Inflammatory macrophage treated with lipopolysaccharide for 4 hours (primary cell): ENCODE measurements around the gene C1S.
"Not testable (repeated sequence)": the region's sequence is repeated elsewhere in the genome, so short reads cannot be mapped to it uniquely, and the experiment has no call there.

Experiments used
- DNase-seq: peaks from one replicate; pipeline ENCODE4 v3.0.0-alpha.2; 2020

The C1S gene

GRCh38 chr12:7047306-7047705, 13.2 kb upstream of the C1S start:
- DNase-seq: peak; percentile 13

GRCh38 chr12:7049445-7049951, 11.0 kb upstream of the C1S start:
- not testable (repeated sequence) for DNase-seq

GRCh38 chr12:7049973-7050372, 10.5 kb upstream of the C1S start:
- not testable (repeated sequence) for DNase-seq

- DNase-seq: no peak
Observed at GRCh38 chr12:7054925-7055324, 5.6 kb upstream of the C1S start.

GRCh38 chr12:7055736-7056135, 4.8 kb upstream of the C1S start:
- not testable (repeated sequence) for DNase-seq

- peak; percentile 91 for DNase-seq
Observed at GRCh38 chr12:7058163-7058845, 2.2 kb upstream of the C1S start.

- DNase-seq: peak; percentile 70
Observed at GRCh38 chr12:7058850-7059395, 1.6 kb upstream of the C1S start.

GRCh38 chr12:7059780-7060179, 738 bp upstream of the C1S start:
- DNase-seq: no peak

GRCh38 chr12:7061138-7061537, 620 bp downstream of the C1S start:
- no peak for DNase-seq

GRCh38 chr12:7061596-7061995, 1.1 kb downstream of the C1S start:
- DNase-seq: no peak

GRCh38 chr12:7064516-7064915, 4.0 kb downstream of the C1S start:
- no peak for DNase-seq

GRCh38 chr12:7065073-7065623, 4.6 kb downstream of the C1S start:
- DNase-seq: no peak

- DNase-seq: no peak
Observed at GRCh38 chr12:7066596-7066995, 6.1 kb downstream of the C1S start.

- DNase-seq: no peak
Observed at GRCh38 chr12:7067096-7067495, 6.6 kb downstream of the C1S start.

- no peak for DNase-seq
Observed at GRCh38 chr12:7068240-7068993, 7.9 kb downstream of the C1S start.

GRCh38 chr12:7068994-7069346, 8.5 kb downstream of the C1S start:
- DNase-seq: no peak

- no peak for DNase-seq
Observed at GRCh38 chr12:7069386-7069785, 8.9 kb downstream of the C1S start.

GRCh38 chr12:7072035-7072434, 11.5 kb downstream of the C1S start:
- DNase-seq: no peak

- no peak for DNase-seq
Observed at GRCh38 chr12:7072554-7072953, 12.0 kb downstream of the C1S start.

- DNase-seq: no peak
Observed at GRCh38 chr12:7073946-7074345, 13.4 kb downstream of the C1S start.

- DNase-seq: no peak
Observed at GRCh38 chr12:7075518-7075917, 15.0 kb downstream of the C1S start.

GRCh38 chr12:7075939-7076338, 15.4 kb downstream of the C1S start:
- no peak for DNase-seq

GRCh38 chr12:7076493-7076892, 16.0 kb downstream of the C1S start:
- DNase-seq: no peak

GRCh38 chr12:7078163-7078562, 17.6 kb downstream of the C1S start:
- no peak for DNase-seq
